Neural cell (in vitro differentiated cells): ENCODE data around the gene PPP1R36. TPM values are rescaled to one million over a fixed set of nuclear protein-coding genes. Genes with fewer than 3 reads are reported as not detected.

Experiments
- H2AFZ ChIP-seq: fragments of 200-600, 300-800 bp; sonication (generic), shearing (Covaris generic); 2 replicates; pipeline ENCODE4 v1.6.0; 2014; ENCODE audit warnings: low read depth, mild to moderate bottlenecking, antibody characterized with exemption, low read length, moderate library complexity
- H3F3A ChIP-seq: fragments of 200-600 bp; shearing (Covaris generic); 2 replicates; pipeline ENCODE4 v1.6.1; 2016; ENCODE audit warnings: mild to moderate bottlenecking, moderate library complexity, mixed read lengths, antibody characterized with exemption, low read length; ENCODE audit not compliant: insufficient read depth, poor library complexity, severe bottlenecking
- H3K27ac ChIP-seq: fragments of 200-600, 300-800 bp; sonication (generic), shearing (Covaris generic); 2 replicates; pipeline ENCODE4 v1.5.1; 2014; ENCODE audit warnings: mild to moderate bottlenecking, low read length, moderate library complexity
- H3K27me3 ChIP-seq: fragments of 300-800, 200-600 bp; sonication (generic), shearing (Covaris generic); 2 replicates; pipeline ENCODE4 v1.6.0; 2014; ENCODE audit warnings: mild to moderate bottlenecking, low read depth, low read length, moderate library complexity; ENCODE audit not compliant: insufficient read depth
- H3K36me3 ChIP-seq: fragments of 300-800, 200-600 bp; sonication (generic), shearing (Covaris generic); 2 replicates; pipeline ENCODE4 v1.5.1; 2014; ENCODE audit warnings: mild to moderate bottlenecking, antibody characterized with exemption, low read length, moderate library complexity; ENCODE audit not compliant: insufficient read depth
- H3K4me2 ChIP-seq: fragments of 300-800, 200-600 bp; sonication (generic), shearing (Covaris generic); 2 replicates; pipeline ENCODE4 v1.6.0; 2014; ENCODE audit warnings: mild to moderate bottlenecking, low read length
- H3K4me3 ChIP-seq: fragments of 300-800, 200-600 bp; sonication (generic), shearing (Covaris generic); 2 replicates; pipeline ENCODE4 v1.5.1; 2014; ENCODE audit warnings: mild to moderate bottlenecking, low read length, moderate library complexity
- H3K79me2 ChIP-seq: fragments of 200-600 bp; shearing (Covaris generic); replicated peaks from 2 replicates; pipeline ENCODE4 v1.6.0; 2014; ENCODE audit warnings: mild to moderate bottlenecking, low read length, moderate library complexity; ENCODE audit not compliant: insufficient read depth
- H3K9ac ChIP-seq: fragments of 300-800, 200-600 bp; sonication (generic), shearing (Covaris generic); 2 replicates; pipeline ENCODE4 v1.6.1; 2016; ENCODE audit warnings: mild to moderate bottlenecking, low read length, mixed read lengths
- H3K9me2 ChIP-seq: fragments of 200-600 bp; shearing (Covaris generic); 2 replicates; pipeline ENCODE4 v1.6.1; 2016; ENCODE audit warnings: mild to moderate bottlenecking, low read length, mixed read lengths; ENCODE audit not compliant: insufficient read depth
- H3K9me3 ChIP-seq: fragments of 200-600, 300-800 bp; sonication (generic), shearing (Covaris generic); 2 replicates; pipeline ENCODE4 v1.6.1; 2016; ENCODE audit warnings: mild to moderate bottlenecking, mixed run types, low read length, moderate library complexity, mixed read lengths
- H4K20me1 ChIP-seq: fragments of 200-600 bp; shearing (Covaris generic); 2 replicates; pipeline ENCODE4 v1.6.1; 2016; ENCODE audit warnings: mild to moderate bottlenecking, mixed run types; ENCODE audit not compliant: insufficient read depth
- CTCF ChIP-seq: fragments of 450-650 bp; IDR thresholded peaks from 2 replicates; pipeline ENCODE4 v1.5.1; 2014; ENCODE audit warnings: antibody characterized with exemption, mild to moderate bottlenecking, moderate library complexity; ENCODE audit not compliant: poor library complexity, severe bottlenecking
- EP300 ChIP-seq: fragments of 450-650 bp; conservative IDR thresholded peaks from 2 replicates; pipeline ENCODE4 v1.6.1; 2014; ENCODE audit warnings: antibody characterized with exemption, mild to moderate bottlenecking, moderate library complexity; ENCODE audit not compliant: poor library complexity, severe bottlenecking
- EZH2 ChIP-seq: fragments of 200-600, 300-800 bp; shearing (Covaris generic), sonication (generic); IDR thresholded peaks from 2 replicates; pipeline ENCODE4 v1.6.1; 2014; ENCODE audit warnings: antibody characterized with exemption, low read length, borderline replicate concordance, mild to moderate bottlenecking; ENCODE audit not compliant: insufficient read depth, poor library complexity, severe bottlenecking
- MXI1 ChIP-seq: fragments of 450-650 bp; conservative IDR thresholded peaks from 2 replicates; pipeline ENCODE4 v1.6.1; 2014; ENCODE audit warnings: antibody characterized with exemption, mild to moderate bottlenecking; ENCODE audit not compliant: poor library complexity, severe bottlenecking
- POLR2AphosphoS5 ChIP-seq: IDR thresholded peaks from 2 replicates; pipeline ENCODE4 v1.6.1; 2012
- RAD21 ChIP-seq: fragments of 450-650 bp; conservative IDR thresholded peaks from 2 replicates; pipeline ENCODE4 v1.6.1; 2014; ENCODE audit warnings: antibody characterized with exemption, mild to moderate bottlenecking, moderate library complexity
- REST ChIP-seq: IDR thresholded peaks from 2 replicates; pipeline ENCODE4 v1.6.1; 2012; ENCODE audit warnings: borderline replicate concordance
- SMC3 ChIP-seq: fragments of 450-650 bp; conservative IDR thresholded peaks from 2 replicates; pipeline ENCODE4 v1.6.1; 2014; ENCODE audit warnings: antibody characterized with exemption, mild to moderate bottlenecking, moderate library complexity; ENCODE audit not compliant: poor library complexity
- TAF1 ChIP-seq: IDR thresholded peaks from 2 replicates; pipeline ENCODE4 v1.6.1; 2012; ENCODE audit warnings: low read depth
- polyA plus RNA-seq: library from polyadenylated mRNA; depleted of rRNA; stranded (reverse); fragments of >200 nt; gene quantifications from 2 replicates; pipeline ENCODE4 v1.2.3, GENCODE V29; 2014

PPP1R36 gene
- polyA plus RNA-seq, 1 donor from 2014 or later, result not detected

GRCh38 chr14:64542836-64543201 is 6.9 kb upstream of the PPP1R36 start:
- no peak for TF ChIP-seq POLR2AphosphoS5
- TF ChIP-seq TAF1, result no peak
- no peak for TF ChIP-seq REST
- TF ChIP-seq SMC3, result no peak
- no peak for TF ChIP-seq EZH2
- no peak for TF ChIP-seq MXI1
- TF ChIP-seq EP300, result no peak
- TF ChIP-seq RAD21, result no peak
- no peak for TF ChIP-seq CTCF
- H3K9me2 ChIP-seq, result no peaks in the 10 kb centered on the region
- no peaks in the 10 kb centered on the region for H3F3A ChIP-seq
- H3K9me3 ChIP-seq, result peaks cover 15% of the 10 kb centered on the region
- no peaks in the 10 kb centered on the region for H3K36me3 ChIP-seq
- no peak overlapping the region for H3K27ac ChIP-seq
- H3K4me2 ChIP-seq, result no peak overlapping the region
- peaks cover 12% of the 10 kb centered on the region for H3K27me3 ChIP-seq
- H4K20me1 ChIP-seq, result no peaks in the 10 kb centered on the region
- no peaks in the 10 kb centered on the region for H3K79me2 ChIP-seq
- no peak overlapping the region for H2AFZ ChIP-seq
- H3K4me3 ChIP-seq, result no peak overlapping the region
- H3K9ac ChIP-seq, result no peak overlapping the region

- H3K4me2 ChIP-seq, result no peak overlapping the region
- H3K27ac ChIP-seq, result no peak overlapping the region
- H3F3A ChIP-seq, result no peaks in the 10 kb centered on the region
- peaks cover 22% of the 10 kb centered on the region for H3K27me3 ChIP-seq
- peaks cover 12% of the 10 kb centered on the region for H3K9me3 ChIP-seq
- H3K9me2 ChIP-seq, result no peaks in the 10 kb centered on the region
- H3K36me3 ChIP-seq, result no peaks in the 10 kb centered on the region
- TF ChIP-seq TAF1 (no peak), SMC3 (no peak), REST (no peak), EP300 (no peak), CTCF (no peak), POLR2AphosphoS5 (no peak), EZH2 (no peak)
- no peak overlapping the region for H3K4me3 ChIP-seq
- no peak overlapping the region for H3K9ac ChIP-seq
- no peak overlapping the region for H2AFZ ChIP-seq
- no peaks in the 10 kb centered on the region for H4K20me1 ChIP-seq
- H3K79me2 ChIP-seq, result no peaks in the 10 kb centered on the region
Measured at GRCh38 chr14:64544607-64545312, 5.0 kb upstream of the PPP1R36 start.
